ENCODE results near the gene SLC4A2.
"Not testable (repeated sequence)": the region's sequence is repeated elsewhere in the genome, so short reads cannot be mapped to it uniquely, and the experiment has no call there.

DNA sequence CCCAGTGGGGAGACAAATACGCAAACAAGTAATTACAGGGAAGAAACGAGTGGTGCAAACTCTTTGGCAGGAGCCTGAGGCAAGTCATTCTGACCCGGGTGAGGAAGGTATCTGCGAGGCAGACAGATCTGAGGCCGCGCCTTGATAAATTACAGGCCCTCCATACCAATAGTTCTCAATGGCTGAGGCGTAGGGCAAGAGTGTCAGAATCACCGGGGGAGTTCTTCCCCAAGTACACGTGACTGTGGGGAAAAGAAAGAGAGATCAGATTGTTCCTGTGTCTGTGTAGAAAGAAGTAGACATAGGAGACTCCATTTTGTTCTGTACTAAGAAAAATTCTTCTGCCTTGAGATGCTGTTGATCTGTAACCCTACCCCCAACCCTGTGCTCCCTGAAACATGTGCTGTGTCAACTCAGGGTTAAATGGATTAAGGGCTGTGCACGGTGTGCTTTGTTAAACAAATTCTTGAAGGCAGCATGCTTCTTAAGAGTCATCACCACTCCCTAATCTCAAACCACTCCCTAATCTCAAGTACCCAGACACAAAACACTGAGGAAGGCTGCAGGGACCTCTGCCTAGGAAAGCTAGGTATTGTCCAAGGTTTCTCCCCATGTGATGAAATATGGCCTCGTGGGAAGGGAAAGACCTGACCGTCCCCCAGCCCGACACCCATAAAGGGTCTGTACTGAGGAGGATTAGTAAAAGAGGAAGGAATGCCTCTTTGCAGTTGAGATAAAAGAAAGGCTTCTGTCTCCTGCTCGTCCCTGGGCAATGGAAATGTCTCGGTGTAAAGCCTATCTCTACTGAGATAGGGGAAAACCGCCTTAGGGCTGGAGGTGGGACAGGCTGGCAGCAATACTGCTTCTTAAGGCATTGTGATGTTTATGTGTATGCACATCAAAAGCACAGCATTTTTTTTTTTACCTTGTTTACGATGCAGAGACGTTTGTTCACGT lies 32.3 kb upstream of the SLC4A2 start:
- not testable (repeated sequence) for TF ChIP-seq EZH2 (IDR thresholded peaks at IDR 0.05; ENCODE audit: low read depth, low read length, severe bottlenecking); TBP (IDR thresholded peaks at IDR 0.05; ENCODE audit: low read depth, low read length); RFX5 (IDR thresholded peaks at IDR 0.05; ENCODE audit: borderline replicate concordance, low read depth, low read length); GTF2F1 (IDR thresholded peaks at IDR 0.05; ENCODE audit: borderline replicate concordance, low read depth, low read length); CBX5 (IDR thresholded peaks at IDR 0.05; ENCODE audit: low read depth, low read length); RAD21 (IDR thresholded peaks at IDR 0.05 in 1 of 2, conservative IDR thresholded peaks at IDR 0.05 in 1 of 2; ENCODE audit: low read depth in 2 of 2, low read length in 2 of 2); ASH2L (IDR thresholded peaks at IDR 0.05; ENCODE audit: low read length); GABPA (IDR thresholded peaks at IDR 0.05; ENCODE audit: borderline replicate concordance, insufficient read depth, low read length); YY1 (IDR thresholded peaks at IDR 0.05; ENCODE audit: low read depth, low read length); JUND (IDR thresholded peaks at IDR 0.05; ENCODE audit: low read length)
- TF ChIP-seq, protein P1, sequence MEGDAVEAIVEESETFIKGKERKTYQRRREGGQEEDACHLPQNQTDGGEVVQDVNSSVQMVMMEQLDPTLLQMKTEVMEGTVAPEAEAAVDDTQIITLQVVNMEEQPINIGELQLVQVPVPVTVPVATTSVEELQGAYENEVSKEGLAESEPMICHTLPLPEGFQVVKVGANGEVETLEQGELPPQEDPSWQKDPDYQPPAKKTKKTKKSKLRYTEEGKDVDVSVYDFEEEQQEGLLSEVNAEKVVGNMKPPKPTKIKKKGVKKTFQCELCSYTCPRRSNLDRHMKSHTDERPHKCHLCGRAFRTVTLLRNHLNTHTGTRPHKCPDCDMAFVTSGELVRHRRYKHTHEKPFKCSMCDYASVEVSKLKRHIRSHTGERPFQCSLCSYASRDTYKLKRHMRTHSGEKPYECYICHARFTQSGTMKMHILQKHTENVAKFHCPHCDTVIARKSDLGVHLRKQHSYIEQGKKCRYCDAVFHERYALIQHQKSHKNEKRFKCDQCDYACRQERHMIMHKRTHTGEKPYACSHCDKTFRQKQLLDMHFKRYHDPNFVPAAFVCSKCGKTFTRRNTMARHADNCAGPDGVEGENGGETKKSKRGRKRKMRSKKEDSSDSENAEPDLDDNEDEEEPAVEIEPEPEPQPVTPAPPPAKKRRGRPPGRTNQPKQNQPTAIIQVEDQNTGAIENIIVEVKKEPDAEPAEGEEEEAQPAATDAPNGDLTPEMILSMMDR (IDR thresholded peaks at IDR 0.05; ENCODE audit: control extremely low read depth in 1 of 3, insufficient read depth in 1 of 3, low read depth in 1 of 3, low read length in 3 of 3), result not testable (repeated sequence)
- TF ChIP-seq, protein P2, sequence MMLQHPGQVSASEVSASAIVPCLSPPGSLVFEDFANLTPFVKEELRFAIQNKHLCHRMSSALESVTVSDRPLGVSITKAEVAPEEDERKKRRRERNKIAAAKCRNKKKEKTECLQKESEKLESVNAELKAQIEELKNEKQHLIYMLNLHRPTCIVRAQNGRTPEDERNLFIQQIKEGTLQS (IDR thresholded peaks at IDR 0.05; ENCODE audit: insufficient read depth, low read depth, low read length), result not testable (repeated sequence)
- TF ChIP-seq, protein P3, sequence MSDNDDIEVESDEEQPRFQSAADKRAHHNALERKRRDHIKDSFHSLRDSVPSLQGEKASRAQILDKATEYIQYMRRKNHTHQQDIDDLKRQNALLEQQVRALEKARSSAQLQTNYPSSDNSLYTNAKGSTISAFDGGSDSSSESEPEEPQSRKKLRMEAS (IDR thresholded peaks at IDR 0.05), result peak; percentile 44; the same call in 1 of the 2 replicates

Data from H1 (cell line).